ENCODE measurements around the gene OR2T10.

GRCh38 chr1:248589334-248589733, 8.2 kb downstream of the OR2T10 start:
- no peak for TF ChIP-seq CTCF (conservative IDR thresholded peaks at IDR 0.05 in 1 of 2, IDR thresholded peaks at IDR 0.05 in 1 of 2; ENCODE audit: extremely low read depth in 1 of 2, insufficient read depth in 1 of 2, low read depth in 1 of 2, low read length in 2 of 2)
- no peak for TF ChIP-seq EZH2 (IDR thresholded peaks at IDR 0.05; ENCODE audit: borderline replicate concordance, low read length)

Data from mammary epithelial cell (primary cell).